GM12865 (cell line): ENCODE results near the gene KRT26.

Experiments used
- DNase-seq: peaks from one replicate; pipeline ENCODE4 v3.0.0; 2010; ENCODE audit warnings: low read depth
- H3K4me3 ChIP-seq: 2 replicates; pipeline ENCODE4 v1.5.1; 2011; ENCODE audit warnings: mild to moderate bottlenecking, low read depth, low read length, control low read depth
- TF ChIP-seq, protein P1 (sequence below): IDR thresholded peaks from 2 replicates; pipeline ENCODE4 v1.5.1; 2011; ENCODE audit warnings: low read length, control low read depth, low read depth, inconsistent platforms; ENCODE audit not compliant: insufficient read depth; ENCODE audit errors: missing control alignments

Gene KRT26

DNA sequence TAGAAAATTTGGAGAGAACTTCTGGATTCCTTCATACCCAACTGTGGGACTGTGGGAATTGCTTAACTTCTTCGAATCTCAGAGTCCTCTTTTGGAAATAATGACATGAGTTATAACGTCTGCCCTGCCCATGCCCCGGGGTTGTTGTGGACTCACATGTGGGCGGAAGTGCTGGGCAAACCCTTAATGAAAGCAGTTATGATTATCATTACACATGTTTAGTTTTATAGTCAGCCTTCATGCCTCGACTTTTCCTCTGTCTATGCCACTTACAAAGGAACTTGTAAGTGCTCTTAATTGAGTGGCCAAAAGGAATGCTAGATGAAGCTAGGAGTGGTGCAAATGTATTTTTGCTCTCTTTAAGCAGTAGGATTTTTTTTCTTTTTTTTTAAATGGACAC lies 6.5 kb upstream of the KRT26 start:
- DNase-seq: no peak
- TF ChIP-seq, protein P1, sequence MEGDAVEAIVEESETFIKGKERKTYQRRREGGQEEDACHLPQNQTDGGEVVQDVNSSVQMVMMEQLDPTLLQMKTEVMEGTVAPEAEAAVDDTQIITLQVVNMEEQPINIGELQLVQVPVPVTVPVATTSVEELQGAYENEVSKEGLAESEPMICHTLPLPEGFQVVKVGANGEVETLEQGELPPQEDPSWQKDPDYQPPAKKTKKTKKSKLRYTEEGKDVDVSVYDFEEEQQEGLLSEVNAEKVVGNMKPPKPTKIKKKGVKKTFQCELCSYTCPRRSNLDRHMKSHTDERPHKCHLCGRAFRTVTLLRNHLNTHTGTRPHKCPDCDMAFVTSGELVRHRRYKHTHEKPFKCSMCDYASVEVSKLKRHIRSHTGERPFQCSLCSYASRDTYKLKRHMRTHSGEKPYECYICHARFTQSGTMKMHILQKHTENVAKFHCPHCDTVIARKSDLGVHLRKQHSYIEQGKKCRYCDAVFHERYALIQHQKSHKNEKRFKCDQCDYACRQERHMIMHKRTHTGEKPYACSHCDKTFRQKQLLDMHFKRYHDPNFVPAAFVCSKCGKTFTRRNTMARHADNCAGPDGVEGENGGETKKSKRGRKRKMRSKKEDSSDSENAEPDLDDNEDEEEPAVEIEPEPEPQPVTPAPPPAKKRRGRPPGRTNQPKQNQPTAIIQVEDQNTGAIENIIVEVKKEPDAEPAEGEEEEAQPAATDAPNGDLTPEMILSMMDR: no peak
- no peak overlapping the region for H3K4me3 ChIP-seq

DNA sequence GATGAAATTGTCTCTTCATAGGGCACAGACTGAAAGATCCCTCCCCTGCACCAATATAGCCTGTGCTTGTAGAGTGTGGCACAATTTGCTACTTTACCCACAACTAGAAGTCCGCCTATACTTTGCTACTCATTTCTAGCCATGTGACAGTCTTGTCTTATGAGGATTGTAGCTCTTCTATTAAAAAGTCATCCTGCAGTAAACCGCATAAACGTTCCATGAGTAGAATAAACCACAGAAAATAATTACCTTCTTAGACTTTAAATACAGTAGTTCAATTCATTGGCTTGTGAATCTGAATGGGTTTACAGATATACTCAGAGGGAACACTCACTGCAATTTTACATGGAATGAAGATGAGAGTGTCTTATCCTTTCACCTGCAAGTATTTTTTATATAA lies 6.0 kb upstream of the KRT26 start:
- TF ChIP-seq, protein P1: no peak
- DNase-seq: no peak

DNA sequence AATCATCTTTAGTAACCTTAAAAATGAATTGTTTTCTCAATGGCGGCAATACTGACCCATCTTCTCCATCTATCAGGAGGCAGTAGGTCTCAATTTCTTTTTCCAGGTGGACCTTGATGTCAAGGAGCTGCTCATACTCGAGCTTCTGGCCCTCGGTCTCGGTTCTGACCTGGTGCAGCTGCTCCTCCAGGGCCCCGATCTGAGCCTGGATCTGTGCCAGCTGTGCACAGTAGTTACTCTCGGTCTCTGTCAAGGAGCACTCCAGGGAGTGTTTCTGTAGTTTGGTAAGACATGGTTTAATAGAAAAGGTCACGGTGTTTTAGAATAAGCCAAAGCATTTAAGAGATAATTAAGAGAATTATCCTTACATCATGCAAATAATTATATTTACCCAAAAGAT lies 5.5 kb upstream of the KRT26 start:
- TF ChIP-seq, protein P1: no peak
- no peak for DNase-seq
- H3K4me3 ChIP-seq: no peak overlapping the region

More for the DNA sequence above, 6.0 kb upstream of the KRT26 start:
- H3K4me3 ChIP-seq: no peak overlapping the region

DNA sequence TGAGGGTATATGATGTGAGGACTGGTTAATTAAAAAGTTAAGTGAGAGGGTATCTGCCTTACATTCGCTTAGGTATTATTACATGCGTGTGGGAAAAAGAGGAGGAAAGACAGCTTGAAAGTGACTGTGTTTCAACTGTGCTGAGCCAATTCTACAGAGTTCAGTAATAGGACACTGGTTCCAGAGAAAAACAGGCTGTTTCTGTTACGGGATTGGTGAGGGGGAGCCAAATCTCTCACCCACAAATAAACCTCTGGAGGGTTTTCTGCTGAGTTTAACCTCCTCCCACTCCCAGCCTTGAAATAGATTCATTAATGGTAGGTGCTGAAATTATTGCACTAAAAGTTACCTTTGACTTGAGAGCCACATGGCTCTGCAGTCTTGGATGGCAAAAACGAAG lies 3.9 kb upstream of the KRT26 start:
- TF ChIP-seq, protein P1: no peak
- no peak for DNase-seq
- no peak overlapping the region for H3K4me3 ChIP-seq

DNA sequence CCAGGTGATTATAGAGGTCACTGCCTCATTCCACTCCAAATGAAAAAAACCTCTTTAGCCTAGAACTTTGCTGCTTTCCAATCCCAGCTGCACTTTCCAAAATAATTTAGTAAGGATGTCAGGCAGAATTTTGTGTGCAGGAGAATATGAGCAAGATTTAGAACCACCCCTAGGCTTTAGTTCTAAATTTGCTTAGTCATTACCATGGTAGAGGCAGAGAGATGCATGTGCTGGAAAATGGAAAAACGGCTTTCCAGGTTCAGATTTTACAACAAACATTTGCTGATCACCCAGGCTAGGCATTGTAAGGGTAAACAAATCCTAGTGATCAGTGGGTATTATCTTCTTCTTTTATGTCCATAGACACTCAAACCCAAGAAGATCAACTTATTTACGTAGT lies 6.3 kb downstream of the KRT26 start:
- TF ChIP-seq, protein P1: no peak
- no peak for DNase-seq
- H3K4me3 ChIP-seq: no peak overlapping the region

DNA sequence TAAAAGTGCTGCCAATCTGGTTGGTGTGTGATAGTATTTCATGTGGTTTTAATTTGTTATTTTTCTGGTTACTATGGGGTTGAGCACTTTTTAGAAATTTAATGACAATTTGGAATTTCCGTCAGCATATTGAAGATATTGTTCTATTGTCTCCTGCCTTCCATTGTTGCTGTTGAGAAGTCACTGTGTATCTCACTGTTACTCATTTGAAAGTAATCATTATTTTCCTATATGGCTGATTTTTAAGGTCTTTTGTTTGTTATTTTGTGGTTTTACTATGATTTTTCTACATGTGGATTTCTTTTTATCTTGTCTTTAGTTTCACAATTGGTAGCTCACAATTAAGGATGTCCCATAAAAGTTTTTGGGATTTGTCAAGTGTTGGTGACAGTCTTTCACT lies 8.2 kb downstream of the KRT26 start:
- DNase-seq: no peak
- TF ChIP-seq, protein P1: no peak
- H3K4me3 ChIP-seq: no peak overlapping the region

DNA sequence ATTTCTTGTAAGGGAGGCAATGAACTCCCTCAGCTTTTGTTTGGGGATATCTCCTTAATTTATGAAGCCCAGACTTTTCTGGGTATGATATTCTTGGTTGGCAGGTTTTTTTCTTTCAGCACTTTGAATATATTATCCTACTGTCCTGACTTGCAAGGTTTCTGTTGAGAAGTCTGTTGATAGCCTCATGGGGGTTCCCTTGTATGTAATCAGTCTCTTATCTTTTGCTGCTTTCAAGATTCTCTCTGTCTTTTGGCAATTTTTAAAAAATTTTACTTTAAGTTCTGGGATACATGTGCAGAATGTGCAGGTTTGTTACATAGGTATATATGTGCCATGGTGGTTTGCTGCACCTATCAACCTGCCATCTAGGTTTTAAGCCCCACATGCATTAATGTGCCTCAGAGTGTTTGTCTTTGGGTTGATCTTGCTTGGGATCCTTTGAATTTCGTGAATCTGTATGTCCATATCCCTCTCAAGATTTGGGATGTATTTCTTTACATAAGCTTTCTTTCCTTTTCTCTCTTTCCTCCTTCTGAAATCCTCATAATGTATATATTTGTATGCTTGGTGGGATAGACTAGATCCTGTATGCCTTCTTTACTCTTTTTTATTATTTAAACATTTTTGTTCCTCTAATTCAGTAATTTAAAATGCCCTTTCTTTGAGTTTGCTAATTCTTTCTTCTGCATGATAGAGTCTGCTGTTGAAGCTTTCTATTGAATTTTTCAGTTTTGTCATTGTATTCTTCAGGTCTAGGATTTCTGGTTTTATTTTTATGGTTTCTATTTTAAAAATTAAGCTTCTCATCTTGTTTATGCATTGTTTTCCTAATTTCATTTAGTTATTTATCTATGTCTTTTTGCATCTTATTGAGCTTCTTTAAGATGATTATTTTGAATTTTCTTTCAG lies 11.6 kb downstream of the KRT26 start:
- TF ChIP-seq, protein P1: no peak
- DNase-seq: no peak
- no peak overlapping the region for H3K4me3 ChIP-seq
